ENCODE measurements around the gene CCDC183.

CCDC183 gene

GRCh38 chr9:136848393-136849037, 52.4 kb downstream of the CCDC183 start:
- no peak for TF ChIP-seq CTCF (IDR thresholded peaks at IDR 0.05; ENCODE audit: low read depth, low read length)
- DNase-seq (ENCODE audit: extremely low read depth, low read depth), result no peak

- DNase-seq (ENCODE audit: extremely low read depth, low read depth), result peak; percentile 98
- no peak for TF ChIP-seq CTCF (IDR thresholded peaks at IDR 0.05; ENCODE audit: low read depth, low read length)
These were observed 53.2 kb downstream of the CCDC183 start, which contains the start of gene PHPT1 for GRCh38 chr9:136849038-136849959. TSS of gene PHPT1 (plus strand) at chr9:136849409. CDS start at chr9:136849431, 22 bp downstream.

GRCh38 chr9:136849960-136850865, 54.1 kb downstream of the CCDC183 start:
- DNase-seq (ENCODE audit: extremely low read depth, low read depth), result no peak
- no peak for TF ChIP-seq CTCF (IDR thresholded peaks at IDR 0.05; ENCODE audit: low read depth, low read length)

- no peak for DNase-seq (ENCODE audit: extremely low read depth, low read depth)
- no peak for TF ChIP-seq CTCF (IDR thresholded peaks at IDR 0.05; ENCODE audit: low read depth, low read length)
These were observed 55.0 kb downstream of the CCDC183 start for GRCh38 chr9:136850866-136851775.

- no peak for DNase-seq (ENCODE audit: extremely low read depth, low read depth)
- TF ChIP-seq CTCF (IDR thresholded peaks at IDR 0.05; ENCODE audit: low read depth, low read length), result no peak
These were observed 56.0 kb downstream of the CCDC183 start, which contains the start of gene MAMDC4 for GRCh38 chr9:136851941-136852663. TSS of gene MAMDC4 (plus strand) at chr9:136852346. CDS start at chr9:136852417, 71 bp downstream.

Data from AG09319 (cell line).